ENCODE measurements around the gene RCOR1. TPM values are rescaled to one million over a fixed set of nuclear protein-coding genes. Genes with fewer than 3 reads are reported as not detected.

RCOR1 gene
- polyA plus RNA-seq, 3 donors: 3.6 to 8.8 (median 7.4) TPM

- H3K27ac ChIP-seq (ENCODE audit: low read depth, low read length): no peak overlapping the region
- 69 to 72% (median 71%) methylated on average over 4 of the region's 4 CpGs for WGBS, 3 donors
Measured at GRCh38 chr14:102659797-102660196, 67.3 kb downstream of the RCOR1 start.

DNA sequence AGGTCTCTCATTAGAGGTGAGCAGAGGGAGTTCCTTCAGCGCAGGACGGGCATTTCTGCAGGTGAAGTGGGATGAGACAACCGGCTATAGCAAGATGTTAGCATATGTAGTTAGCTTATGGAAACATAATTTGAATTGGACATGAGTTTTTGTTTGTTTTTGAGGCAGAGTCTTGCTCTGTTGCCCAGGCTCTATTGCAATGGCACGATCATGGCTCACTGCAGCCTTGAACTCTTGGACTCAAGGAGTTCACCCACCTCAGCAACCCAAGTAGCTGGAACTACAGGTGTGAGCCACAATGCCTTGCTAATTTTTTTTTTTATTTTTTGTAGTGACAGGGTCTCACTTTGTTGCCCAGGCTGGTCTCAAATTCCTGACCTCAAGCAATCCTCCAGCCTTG, 69.2 kb downstream of the RCOR1 start:
- no peak overlapping the region for H3K27ac ChIP-seq (ENCODE audit: low read depth, low read length)
- 87 to 94% (median 90%) methylated on average over 4 of the region's 4 CpGs for WGBS, 3 donors

DNA sequence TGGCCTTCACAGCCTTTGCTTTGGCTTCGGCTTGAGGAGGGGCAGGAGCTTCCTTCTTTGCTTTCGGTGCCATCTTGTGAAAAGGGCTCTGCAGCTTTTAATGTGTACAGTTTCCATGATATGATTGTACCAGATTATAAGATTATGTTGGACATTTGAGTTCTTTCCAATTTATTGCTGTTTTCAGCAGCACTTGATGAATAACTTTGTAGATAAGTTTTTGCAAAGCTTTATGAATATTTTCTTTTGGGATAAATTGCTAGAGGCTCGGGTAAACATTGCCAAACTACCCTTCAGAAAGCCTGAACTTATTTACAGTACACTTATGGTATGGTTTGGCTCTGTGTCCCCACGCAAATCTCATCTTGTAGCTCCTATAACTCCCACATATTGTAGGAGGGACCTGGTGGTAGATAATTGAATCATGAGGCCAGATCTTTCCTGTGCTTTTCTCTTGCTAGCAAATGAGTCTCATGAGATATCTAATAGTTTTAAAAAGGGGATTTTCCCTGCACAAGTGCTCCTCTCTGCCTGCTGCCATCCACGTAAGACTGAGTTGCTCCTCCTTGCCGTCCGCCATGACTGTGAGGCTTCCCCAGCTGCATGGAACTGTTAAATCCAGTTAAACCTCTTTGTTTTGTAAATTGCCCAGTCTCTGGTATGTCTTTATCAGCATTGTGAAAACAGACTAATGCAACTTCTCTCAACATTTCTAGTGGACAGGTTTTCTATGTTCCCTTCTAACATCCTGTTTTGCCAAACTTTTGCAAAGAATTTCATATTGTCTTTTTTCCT, 70.4 kb downstream of the RCOR1 start:
- WGBS, 3 donors: 45 to 78% (median 55%) methylated on average over 7 of the region's 7 CpGs
- no peak overlapping the region for H3K27ac ChIP-seq (ENCODE audit: low read depth, low read length)

GRCh38 chr14:102663440-102663839, 71.0 kb downstream of the RCOR1 start:
- 43 to 79% (median 77%) methylated on average over 3 of the region's 3 CpGs for WGBS, 3 donors
- H3K27ac ChIP-seq (ENCODE audit: low read depth, low read length): no peak overlapping the region

- 57 to 96% (median 91%) methylated on average over 2 of the region's 2 CpGs for WGBS, 3 donors
- H3K27ac ChIP-seq (ENCODE audit: low read depth, low read length): no peak overlapping the region
Measured at GRCh38 chr14:102665621-102666020, 73.2 kb downstream of the RCOR1 start.

GRCh38 chr14:102666635-102667034, 74.2 kb downstream of the RCOR1 start:
- no peak overlapping the region for H3K27ac ChIP-seq (ENCODE audit: low read depth, low read length)
- WGBS, 3 donors: 83 to 89% (median 86%) methylated on average over 5 of the region's 5 CpGs

- H3K27ac ChIP-seq (ENCODE audit: low read depth, low read length): no peak overlapping the region
- WGBS, 3 donors: 76 to 80% (median 80%) methylated on average over 2 of the region's 2 CpGs
Measured at GRCh38 chr14:102667703-102668102, 75.3 kb downstream of the RCOR1 start.

DNA sequence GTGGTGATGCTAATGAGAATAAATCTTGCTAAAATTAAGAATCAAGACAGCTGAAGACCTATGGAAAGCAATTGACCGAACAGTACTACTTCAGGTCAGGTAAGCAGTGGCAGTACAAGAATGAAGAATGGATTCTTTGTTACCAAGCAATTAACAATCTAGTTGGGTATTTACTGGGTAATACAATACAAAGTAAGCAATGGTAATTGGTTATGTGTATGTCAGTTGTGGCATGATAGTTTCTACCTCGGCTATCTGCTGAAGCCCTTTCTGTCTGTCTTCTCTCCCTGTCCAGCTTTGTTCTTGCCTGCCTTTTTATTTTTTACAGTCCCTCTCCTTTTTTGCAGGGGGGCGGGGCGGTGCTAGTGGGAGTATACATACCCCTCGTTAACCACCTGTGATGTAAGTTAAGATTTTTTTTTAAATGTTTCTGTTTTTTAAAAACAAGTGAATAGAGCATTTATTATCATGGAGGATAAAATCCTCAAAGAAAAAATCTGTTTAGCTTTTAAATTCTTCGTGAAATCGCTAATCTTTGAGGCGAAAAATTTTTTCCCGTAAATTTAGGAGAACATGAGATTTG, 75.9 kb downstream of the RCOR1 start:
- no peak overlapping the region for H3K27ac ChIP-seq (ENCODE audit: low read depth, low read length)
- whole genome bisulfite sequencing, 3 donors: 90 to 94% (median 92%) methylated on average over 9 of the region's 9 CpGs

DNA sequence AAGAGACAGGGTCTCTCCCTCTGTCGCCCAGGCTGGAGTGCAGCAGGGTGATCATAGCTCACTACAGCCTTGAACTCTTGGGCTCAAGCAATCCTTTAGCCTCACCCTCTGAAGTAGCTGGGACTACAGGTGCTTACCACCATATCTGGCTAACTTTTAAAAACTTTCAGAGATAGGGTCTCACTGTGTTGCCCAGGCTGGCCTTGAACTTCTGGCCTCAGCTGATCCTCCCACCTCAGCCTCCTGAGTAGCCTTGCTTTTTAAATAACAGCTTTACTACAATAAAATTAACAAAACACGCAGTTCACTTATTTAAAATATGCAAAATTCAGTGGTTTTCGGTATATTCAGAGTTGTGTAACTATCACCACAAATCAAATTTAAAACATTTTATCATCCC, 79.0 kb downstream of the RCOR1 start:
- H3K27ac ChIP-seq (ENCODE audit: low read depth, low read length): no peak overlapping the region
- 82 to 95% (median 93%) methylated on average over 3 of the region's 3 CpGs for WGBS, 3 donors

DNA sequence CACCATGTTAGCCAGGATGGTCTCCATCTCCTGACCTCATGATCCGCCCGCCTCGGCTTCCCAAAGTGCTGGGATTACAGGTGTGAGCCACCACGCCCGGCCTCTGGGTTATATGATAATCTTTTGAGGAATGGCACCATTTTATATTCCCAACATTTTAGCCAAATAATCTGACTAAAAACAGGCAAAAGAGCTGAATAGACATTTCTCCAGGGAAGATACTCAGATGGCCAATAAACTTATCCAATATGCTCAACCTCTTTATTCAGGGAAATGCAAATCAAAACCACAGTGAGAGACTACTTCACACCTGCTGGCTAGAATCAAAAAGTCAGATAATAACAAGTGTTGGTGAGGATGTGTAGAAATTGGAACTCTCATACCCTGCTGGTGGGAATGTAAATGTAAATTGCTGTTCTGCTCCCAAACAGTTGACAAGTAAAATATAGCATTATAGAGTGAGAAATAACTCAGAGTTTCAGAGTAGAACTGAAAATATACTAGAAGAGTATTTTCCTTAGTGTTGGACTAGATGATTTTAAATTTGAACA, 80.0 kb downstream of the RCOR1 start:
- no peak overlapping the region for H3K27ac ChIP-seq (ENCODE audit: low read depth, low read length)
- WGBS, 3 donors: 98% methylated on average over 4 to 5 of the region's 5 CpGs

DNA sequence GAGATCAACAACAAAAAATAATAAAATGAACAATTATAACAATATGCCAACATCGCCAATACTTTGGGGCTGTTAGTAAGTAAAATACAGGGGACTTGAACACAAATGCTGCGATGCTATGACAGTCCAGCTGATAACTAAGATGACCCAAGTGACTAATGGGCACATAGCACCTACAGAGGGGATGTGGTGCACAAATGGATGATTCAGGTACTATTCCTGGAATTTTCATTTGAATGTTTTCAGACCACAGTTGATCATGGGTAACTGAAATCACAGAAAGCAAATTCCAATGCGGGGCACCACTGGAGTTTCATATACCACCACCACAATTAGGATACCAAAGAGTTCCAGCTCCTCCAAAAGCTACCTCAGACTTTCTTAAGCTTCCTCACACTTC, 82.9 kb downstream of the RCOR1 start:
- no peak overlapping the region for H3K27ac ChIP-seq (ENCODE audit: low read depth, low read length)
- 96 to 100% (median 99%) methylated on average over 3 of the region's 3 CpGs for WGBS, 3 donors

DNA sequence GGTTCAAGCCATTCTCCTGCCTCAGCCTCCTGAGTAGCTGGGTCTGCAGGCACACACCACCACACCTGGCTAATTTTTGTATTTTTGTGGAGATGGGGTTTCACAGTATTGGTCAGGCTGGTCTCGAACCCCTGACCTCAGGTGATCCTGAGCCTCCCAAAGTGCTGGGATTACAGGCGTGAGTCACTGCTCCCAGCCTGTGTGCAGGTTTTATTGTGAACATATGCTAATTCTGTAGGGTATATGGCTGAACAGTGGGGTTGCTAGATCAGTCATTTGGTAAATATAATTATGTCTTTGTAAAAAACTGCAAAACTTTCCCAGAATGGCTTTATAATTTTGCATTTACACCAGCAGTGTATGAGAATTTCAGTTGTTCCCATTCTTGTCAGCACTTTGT, 85.9 kb downstream of the RCOR1 start:
- 93 to 97% (median 94%) methylated on average over 2 of the region's 2 CpGs for WGBS, 3 donors
- no peak overlapping the region for H3K27ac ChIP-seq (ENCODE audit: low read depth, low read length)

- no peak overlapping the region for H3K27ac ChIP-seq (ENCODE audit: low read depth, low read length)
- 54 to 84% (median 80%) methylated on average over 41 to 45 of the region's 45 CpGs for WGBS, 3 donors
Measured at GRCh38 chr14:102683399-102684297, 91.2 kb downstream of the RCOR1 start.

DNA sequence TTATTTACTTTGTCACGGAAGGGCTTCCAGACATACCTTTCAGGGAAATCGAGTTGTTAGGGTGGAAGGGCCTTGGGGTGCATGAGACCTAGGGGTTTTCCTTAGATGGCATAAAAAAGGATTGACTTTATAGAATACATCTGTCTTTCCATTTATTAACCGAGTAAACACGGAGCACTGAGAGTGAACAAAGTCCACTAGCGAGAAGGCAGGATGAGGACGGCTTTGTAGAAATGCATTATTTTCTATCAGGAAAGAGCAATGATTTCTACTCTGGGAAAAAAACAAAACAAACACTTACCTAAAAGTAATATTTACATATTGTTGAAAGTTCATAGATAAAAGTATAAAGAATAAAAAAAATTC, 91.8 kb downstream of the RCOR1 start:
- WGBS, 3 donors: 33 to 87% (median 87%) methylated on average over 6 of the region's 6 CpGs
- H3K27ac ChIP-seq (ENCODE audit: low read depth, low read length): no peak overlapping the region

GRCh38 chr14:102686196-102686801, 93.8 kb downstream of the RCOR1 start:
- 85 to 86% (median 85%) methylated on average over 7 of the region's 7 CpGs for WGBS, 3 donors
- H3K27ac ChIP-seq (ENCODE audit: low read depth, low read length): no peak overlapping the region

DNA sequence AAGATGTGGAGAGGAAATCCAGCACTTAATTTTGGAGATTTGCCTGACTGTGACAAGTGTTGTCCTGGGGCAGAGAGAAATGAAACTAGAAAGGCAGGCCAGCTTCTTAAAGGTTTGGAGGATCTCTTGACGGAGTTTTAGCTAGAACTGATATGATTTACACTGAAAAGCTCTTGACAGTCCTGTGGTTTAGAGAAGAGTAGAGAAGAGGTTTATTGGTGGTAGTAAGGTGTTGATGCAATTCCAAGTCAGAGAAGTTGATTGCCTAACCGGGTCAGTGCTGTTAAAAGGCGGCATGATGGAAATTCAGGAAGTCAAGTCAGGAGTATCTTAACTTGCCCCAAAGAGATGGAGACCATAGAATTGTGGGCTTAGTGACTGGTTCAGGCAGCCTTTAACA, 95.8 kb downstream of the RCOR1 start:
- H3K27ac ChIP-seq (ENCODE audit: low read depth, low read length): no peak overlapping the region
- 58 to 85% (median 63%) methylated on average over 3 of the region's 3 CpGs for WGBS, 3 donors

DNA sequence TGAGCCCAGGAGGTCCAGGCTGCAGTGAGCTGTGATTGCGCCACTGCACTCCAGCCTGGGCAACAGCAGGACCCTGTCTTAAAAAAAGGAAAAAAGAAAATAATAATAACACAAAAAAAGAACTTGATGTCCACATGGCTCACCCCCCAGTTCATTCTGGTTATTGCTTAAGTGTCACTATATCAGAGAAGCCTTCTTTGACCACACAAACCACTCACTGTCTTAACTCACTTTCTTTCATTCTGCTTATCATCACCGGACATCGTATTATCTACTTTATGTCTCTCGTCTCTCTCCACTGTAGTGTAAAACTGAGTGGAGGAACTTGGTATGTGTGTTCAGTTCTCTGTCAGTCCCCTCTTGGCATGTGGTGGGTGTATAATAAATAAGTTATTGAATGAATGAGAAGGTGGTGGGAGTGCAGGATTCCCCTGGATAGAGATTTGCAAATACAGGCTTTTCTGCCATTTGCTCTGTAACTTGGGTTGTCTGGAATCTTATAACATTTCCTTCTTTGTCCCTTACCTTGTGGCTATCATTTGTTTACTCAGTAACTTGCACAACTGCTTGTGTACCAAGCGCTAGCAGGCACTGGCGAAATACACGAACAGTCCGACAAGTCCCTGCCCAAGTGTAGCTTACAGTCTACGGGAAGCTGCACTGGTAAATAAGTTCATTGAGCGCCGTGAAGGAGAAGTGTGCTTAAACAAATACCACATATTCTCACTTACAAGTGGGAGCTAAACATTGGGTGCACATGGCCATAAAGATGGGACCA, 98.2 kb downstream of the RCOR1 start:
- H3K27ac ChIP-seq (ENCODE audit: low read depth, low read length): no peak overlapping the region
- WGBS, 3 donors: 58 to 71% (median 68%) methylated on average over 11 of the region's 11 CpGs

GRCh38 chr14:102691763-102692162, 99.3 kb downstream of the RCOR1 start:
- WGBS, 3 donors: 19 to 69% (median 66%) methylated on average over 2 of the region's 2 CpGs
- no peak overlapping the region for H3K27ac ChIP-seq (ENCODE audit: low read depth, low read length)

Measured in adipose tissue (tissue), 3 donors.